Activated CD8-positive, alpha-beta memory T cell treated with anti-CD3 and anti-CD28 coated beads for 1 hour (primary cell): Measurements from ENCODE around the gene CLCN7.
"Not testable (repeated sequence)": the region's sequence is repeated elsewhere in the genome, so short reads cannot be mapped to it uniquely, and the experiment has no call there.

Source experiments
- DNase-seq, 2 donors: peaks; one replicate each; pipeline ENCODE4 v3.0.0-alpha.2; 2020; ENCODE audit warnings: low read depth in 1 of 2; ENCODE audit errors: extremely low read depth in 1 of 2

Gene CLCN7

DNA sequence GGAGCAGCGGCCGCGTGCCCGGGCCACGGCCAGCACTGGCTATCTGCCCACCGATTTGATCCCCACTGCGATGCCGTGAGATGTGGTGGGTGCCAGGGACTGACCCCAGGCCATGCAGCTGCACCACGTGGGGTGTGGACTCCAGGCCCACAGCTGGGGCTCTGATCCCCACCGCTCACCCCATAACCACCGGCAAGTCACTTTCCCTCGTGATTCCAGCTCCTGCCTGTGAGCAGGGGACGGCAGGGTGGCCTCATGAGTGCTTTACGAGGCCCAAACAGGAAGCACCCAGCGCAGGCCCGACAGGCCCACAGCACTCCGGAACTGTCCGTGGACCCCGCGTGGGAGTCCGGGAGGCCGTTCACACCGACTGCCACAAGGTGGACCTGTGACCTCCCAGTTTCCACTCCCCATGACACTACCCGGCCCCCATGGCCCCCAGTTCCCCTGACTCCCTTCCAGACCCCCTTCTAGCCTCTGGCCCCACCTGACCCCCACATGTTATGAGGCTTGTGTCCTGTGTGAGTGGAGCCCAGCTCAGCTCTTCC is 13.3 kb upstream of the CLCN7 start:
- DNase-seq = no peak

DNA sequence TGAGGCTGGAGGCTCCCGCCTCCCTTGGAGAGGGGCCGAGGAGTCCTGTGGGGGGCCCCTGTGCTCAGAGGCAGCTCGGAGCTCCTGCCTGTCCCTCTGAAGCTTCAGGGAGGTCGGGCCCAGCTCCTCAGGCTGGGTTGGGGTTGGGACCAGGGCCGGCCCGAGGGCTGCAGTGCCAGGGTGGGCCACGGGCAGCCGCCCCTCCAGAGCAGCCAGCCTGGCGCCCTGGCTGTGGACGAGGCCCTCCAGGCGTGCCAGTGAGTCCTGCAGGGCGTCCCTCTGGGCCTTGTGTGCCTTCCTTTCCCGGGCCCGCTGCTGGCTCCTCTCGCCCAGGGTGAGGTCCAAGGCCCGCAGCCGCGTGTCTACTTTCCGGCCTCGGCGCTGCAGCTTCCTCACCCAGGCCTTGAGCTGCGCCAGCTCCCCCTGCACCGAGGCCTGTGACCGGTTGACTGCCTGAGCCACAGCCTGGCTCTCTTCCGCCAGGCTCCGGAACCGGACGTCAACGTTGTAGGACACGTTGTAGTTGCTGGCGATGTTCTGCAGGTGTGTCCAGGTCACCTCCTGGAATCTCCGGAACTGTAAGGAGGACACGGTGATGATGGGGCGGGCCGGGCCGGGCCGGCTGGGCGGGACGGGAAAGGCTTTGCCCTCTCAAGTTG is 12.7 kb upstream of the CLCN7 start:
- no peak for DNase-seq

DNA sequence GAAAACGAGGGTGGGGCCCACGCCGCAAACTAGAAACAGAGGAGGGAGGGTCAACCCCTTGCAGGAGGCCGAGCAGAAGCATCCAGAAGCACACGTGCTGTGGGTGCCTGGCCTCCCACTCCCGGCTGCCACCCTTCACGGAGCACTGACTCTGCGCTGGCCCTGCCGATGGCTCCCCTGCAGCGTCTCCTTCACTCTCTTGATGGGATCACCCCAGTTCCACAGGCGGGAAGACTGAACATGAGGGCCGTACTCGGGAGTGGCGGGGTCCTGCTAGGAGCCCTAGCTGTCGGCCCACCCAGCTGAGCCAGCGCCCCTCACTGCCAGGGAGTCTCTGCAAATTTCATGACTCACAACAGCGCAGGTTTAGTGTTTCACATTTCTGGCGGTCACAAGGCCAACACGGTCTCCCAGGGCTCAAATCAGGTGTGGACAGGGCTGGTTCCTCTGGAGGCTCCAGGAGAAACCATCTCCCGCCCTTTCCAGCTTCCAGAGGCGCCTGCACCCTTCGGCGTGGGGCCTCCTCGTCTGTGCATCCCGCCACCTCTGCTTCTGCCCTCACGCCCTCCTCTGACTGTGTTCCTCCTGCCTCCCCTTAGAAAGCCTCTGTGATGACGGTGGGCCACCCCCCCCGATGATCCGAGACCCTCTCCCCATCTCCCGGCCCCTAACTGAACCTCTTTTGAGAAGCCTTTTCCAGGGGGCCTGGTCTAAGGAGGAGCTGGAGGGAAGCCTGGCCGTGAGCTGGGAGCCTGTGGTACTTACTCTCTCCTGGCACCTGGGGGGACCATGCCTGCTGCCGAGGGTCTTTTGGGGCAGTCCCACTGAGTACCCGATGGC is 11.9 kb upstream of the CLCN7 start:
- no peak for DNase-seq

DNA sequence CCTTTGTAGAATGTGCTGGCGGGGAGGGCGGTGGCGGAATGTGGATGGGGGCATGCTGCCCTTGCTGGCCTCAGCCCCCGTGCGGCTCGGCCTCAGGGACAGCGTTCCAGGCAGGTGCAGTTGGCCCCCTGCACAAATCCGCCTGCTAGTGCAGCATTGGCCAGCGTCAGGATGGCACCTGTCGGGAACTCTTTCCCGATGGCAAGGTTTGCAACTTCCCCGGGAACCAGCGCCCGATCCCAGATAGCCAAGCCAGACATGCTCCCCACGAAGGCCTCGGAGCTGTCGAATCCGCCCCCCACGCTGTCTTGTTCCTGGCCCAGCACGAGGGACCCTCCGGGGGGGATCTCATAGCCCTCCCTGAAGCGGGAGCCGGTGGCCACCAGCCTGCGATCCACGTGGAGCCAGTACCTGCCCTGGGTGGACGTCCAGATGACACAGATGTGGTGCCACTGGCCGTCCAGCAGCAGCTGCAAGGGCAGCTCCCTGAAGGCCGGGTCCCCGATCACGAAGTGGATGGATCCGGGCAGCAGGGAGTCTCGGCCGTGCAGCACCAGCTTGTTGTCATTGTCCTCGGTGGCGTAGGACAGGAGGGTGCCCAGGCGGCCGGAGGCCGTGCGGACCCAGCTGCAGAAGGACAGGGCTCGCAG is 11.1 kb upstream of the CLCN7 start:
- no peak for DNase-seq

DNA sequence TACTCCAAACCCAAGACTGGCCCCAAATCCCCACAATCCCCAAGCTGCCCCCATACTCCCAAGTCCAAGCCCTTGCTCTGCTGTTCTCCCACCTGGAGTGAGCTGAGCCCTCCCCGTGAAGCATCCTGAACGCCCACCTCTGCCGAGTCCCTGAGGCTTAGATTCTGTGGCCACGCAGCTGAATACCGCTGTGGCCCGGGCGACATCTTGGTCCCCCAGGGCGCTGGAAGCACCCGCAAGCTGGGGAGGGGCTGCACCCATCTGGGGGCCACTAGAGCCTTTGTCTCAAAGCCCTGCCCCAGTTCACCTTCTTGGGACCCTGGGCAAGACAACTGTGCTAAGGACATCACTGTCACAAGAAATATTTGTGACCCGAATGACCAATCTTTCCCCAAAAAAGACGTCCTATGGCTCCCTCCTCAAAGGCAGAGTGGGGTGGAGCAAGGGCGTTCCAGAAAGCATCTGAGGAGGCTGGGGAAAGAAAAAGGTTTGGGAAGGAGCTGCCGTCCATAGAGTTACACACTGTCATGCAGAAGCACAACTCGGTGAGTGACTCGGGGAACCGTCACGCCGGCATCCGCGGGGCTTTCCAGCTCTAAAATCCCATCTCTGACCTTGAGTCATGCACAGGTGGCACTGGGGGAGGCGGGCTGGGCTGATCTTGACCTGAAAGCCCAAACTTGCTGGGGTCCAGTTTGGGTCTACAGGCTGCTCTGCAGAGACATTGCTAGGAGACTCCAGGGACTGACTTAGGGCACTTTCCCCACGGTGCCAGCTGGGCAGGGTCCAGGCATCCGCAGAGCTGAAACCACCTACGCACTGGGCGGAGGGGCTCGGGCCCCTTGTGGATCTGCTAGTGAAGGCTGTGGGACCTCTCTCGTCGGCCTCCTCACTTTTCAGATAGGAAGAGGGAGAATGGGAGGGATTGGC is 7.3 kb upstream of the CLCN7 start:
- no peak for DNase-seq

DNA sequence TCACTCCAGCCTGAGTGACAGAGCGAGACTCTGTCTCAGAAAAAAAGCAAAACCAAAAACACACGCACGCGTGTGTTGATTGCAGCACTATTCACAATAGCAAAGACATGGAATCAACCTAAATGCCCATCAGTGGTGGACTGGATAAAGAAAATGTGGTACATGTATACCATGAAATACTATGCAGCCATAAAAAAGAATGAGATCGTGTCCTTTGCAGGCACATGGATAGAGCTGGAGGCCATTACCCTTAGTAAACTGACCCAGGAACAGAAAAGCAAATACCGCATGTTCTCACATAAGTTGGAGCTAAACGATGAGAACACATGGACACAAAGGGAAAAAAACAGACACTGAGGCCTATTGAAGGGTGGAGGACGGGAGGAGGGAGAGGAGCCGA is 4.1 kb upstream of the CLCN7 start:
- not testable (repeated sequence) for DNase-seq

DNA sequence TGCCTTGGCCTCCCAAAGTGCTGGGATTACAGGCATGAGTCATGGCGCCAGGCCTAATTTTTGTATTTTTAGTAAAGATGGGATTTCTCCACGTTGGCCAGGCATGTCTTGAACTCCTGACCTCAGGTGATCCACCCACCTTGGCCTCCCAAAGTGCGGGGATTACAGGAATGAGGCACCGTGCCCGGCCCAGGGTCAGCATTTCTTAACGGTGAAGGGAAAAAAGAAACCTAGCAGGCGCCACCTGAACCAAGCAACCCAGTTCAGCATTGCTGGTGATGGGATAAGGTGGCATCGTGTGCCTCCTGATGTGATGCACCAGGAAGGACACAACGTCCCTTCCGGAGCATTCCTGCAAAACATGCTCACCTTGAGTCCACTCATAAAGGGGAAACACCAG is 2.2 kb upstream of the CLCN7 start:
- no peak for DNase-seq

DNA sequence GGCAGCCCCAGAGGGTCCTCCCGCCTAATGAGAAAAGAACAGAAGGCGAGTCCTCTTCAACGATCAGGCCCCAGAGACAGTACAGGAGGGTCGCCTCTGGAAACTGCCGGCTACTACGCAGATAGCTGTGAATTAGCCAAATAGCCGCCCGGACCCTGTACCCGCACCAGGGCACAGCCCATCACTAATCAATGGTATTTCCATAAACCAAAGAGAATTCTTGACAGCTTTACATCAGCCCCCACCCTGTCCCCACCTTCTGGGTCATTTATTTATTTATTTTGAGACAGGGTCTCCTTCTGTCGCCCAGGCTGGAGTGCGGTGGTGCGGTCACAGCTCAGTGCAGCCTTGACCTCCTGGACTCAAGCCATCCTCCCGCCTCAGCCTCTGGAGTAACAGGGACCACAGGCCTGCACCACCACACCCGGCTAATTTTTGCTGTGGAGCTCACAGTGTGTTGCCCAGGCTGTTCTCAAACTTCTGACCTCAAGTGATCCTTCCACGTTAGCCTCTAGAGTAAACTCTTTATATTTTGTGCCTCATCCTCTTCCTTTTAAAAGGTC is 805 bp upstream of the CLCN7 start:
- DNase-seq = no peak

DNA sequence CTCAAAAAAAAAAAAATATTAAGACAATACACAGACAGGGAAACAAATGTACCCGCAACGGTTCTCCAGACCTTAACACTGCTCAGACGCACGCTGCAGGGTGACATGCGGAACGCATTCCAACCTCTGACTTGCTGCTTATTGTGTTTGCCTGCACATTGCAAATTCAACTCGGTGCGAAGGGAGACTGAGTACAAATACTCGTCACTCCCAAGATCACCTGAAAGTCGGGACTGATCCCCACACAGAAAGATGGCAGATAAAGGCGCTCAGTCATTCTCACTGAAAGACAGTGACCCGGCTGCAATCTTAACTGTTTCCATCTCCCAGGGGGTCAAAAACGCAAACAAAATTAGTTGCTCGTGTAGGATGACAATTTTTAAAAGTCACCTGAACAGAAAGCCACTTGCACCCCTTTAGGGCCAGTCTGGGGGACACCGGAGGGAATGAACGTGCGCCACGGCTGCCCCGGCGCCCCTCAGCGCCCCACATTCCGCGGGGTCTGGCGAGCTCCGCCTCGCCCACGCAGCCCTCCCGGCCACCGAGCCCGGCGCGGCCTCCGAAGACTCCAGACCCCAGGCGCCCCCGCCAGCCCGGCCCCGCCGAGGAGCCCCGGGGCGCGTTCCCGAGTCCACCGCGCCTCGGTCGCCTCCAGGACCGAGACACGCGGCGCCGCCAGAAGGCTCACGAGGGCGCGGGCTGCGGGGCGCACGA is 589 bp downstream of the CLCN7 start:
- no peak for DNase-seq

DNA sequence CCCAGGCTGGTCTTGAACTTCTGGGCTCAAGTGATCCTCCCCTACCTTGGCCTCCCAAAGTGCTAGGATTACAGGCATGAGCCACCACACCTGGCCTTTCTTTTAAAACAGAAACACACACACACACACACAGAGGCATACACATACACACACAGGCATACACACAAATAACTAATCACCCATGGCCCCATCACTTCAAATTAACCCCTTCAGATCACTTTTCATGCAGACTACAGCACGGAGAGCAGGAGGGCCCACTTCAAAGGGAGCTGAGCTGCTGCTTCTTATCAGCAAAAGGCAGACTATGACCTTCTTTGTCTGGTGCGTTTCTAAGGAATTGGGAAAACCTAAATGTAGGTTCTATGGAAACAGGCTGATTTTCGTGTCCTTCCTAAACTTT is 1.9 kb downstream of the CLCN7 start:
- no peak for DNase-seq

DNA sequence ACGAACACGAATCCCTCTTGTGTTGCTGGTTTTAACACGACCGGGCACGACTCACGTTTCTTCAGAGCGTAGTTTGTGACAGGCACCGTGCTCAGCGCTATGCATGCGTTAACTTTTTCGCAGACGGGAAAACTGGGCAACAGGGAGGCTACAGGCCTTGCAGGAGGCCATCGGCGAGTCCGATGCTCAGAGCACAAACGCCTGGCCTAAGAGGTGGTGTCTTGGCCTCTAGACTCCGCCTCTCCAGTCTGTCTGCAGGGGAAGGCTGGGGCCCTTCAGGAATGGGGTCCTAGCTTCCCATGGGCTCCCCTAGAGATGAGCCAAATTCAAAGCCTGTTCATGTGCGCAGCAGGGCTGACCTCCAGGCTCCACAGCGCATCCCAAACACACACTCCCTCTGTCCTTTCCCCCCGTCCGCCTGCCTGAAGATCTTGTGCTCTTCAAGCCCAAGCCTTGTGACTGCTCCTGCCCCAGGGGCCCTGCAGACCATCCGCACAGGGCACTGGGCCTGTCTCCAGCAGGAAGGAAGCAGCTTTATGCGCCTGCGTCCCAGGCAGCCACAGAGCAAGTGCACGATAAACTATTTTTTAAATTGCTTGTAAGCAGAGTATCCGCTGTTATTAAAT is 3.1 kb downstream of the CLCN7 start:
- DNase-seq = no peak

DNA sequence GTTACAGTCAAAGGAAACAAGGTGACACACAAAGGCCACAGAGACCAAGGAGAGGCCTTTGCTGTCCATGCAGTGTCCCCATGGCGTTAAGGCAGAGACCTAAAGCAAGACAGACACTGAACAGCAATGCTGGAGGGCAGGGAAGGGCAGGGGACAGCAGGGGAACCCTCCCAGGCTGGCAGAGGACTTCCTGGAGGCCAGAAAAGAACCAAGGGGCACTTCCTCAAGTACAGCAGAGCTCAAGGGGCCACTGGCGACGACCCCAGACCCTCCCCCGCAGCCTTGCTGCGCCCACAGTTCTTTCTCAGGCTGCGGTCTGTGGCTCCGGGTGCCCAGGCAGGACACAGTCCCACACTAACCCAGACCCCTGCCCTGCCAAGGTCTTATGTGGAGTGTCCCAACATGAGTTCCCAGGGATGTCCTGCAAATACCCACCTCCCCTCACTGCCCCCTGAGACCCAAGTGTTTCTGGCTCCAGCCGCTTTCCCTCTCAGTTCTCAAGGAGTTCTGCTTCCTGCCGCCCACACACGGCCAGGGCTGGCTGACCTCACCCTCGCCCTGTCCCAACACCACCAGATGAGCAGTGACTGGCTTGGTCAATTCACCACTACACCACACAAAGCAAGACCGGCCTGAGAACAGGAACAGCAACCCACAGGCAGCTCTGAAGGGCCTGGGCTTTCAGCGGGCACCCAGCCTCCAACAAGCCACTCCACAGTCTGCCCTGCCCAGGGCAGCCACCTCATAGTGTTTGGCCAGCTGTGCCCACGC is 4.2 kb downstream of the CLCN7 start:
- no peak for DNase-seq

DNA sequence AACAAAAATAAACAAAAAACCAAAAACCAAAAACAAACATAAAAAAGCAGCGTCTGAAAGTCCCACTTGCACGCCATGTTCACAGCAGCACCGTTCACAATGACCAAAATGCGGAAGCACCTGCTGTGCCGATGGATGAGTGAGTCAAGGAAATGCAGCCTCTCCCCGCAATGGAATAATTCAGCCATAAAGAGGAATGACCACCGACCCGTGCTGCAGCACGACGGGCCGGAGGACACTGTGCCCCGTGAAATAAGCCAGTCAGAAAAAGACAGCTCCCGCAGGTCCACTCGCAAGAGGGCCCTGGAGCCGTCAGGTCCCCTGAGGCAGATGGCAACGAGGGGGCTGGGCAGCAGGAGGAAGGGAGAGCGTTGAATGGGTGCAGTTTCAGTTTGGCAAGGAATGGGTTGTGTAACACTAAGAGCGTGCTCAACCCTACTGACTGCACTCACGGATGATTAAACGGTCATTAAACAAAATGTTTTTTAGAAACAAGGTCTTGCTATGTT is 5.1 kb downstream of the CLCN7 start:
- no peak for DNase-seq

DNA sequence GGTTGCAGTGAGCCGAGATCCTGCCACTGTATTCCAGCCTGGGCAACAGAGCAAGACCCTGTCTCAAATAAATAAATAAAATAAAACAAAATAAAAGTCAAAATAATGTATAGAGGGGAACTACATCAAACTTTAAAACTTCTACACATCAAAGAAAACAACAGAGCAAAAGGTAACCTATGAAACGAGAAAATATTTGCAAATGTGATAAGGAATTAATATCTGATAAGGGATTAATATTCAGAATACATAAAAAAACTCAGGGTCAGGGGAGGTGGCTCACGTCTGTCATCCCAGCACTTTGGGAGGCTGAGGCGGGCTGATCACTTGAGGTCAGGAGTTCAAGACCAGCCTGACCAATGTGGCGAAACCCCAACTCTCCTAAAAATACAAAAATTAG is 5.7 kb downstream of the CLCN7 start:
- DNase-seq = not testable (repeated sequence)

DNA sequence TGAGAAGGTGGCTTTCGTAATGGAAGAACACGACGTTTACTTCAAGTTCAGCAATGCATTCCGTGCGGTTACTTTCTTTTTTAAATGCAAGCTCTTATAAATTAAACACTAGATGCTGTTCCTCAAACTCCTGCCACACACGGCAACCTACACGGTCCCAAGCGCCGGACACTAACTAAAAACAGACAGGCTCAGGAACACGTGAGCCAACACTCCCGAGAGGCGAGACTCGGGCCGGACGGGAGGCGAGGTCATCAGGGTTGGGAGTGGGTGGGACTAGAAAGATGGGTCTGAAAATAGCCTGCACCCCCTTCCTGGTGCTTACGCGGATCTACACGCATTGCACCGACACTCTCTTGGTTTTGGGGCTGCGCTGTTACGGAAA is 6.4 kb downstream of the CLCN7 start:
- DNase-seq = no peak

DNA sequence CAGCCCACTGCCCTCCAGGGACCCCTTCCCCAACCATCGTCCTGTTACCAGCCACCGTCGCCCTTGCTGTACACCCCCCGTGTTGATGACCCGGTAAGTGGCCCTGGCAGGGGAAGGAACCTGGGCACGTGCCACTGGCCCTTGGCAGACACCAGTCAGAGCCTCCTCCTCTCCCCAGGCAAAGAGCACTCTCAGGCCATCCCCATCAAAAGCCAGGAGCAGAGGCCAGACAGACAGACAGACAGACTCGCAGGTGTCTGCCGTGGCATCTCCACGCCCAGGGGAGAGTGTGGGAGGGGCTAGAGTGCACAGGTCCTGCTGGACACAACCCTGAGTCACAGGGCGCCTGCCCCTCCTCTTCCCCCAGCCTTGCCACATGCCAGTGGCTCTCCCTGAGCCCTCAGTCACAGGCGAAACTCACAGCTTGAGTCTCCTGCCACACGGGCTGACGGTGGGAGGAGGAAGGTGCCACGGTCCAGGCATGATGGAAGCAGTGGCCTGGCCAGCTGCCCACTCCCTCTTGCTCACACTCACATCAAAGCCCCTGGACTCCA is 7.8 kb downstream of the CLCN7 start:
- DNase-seq = no peak

DNA sequence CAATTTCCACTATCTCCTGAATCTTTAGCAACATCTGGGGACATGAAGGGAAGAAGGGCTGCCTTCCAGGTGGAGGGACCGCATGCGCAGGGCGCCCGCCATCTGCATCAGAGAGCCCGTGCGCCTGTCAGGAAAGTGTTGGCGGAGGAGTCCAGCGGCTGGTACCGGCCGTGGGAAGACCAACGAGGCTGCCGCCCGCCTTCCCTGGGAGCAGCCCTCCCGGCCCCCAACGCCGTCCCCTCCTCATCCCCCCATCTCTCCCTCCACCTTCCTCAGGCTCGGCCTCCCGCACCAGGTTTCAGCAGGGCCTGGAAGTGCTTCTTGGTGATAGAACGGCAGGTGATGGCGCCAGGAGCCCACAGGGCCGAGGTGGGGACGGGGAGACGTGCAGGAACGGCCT is 8.8 kb downstream of the CLCN7 start:
- no peak for DNase-seq

DNA sequence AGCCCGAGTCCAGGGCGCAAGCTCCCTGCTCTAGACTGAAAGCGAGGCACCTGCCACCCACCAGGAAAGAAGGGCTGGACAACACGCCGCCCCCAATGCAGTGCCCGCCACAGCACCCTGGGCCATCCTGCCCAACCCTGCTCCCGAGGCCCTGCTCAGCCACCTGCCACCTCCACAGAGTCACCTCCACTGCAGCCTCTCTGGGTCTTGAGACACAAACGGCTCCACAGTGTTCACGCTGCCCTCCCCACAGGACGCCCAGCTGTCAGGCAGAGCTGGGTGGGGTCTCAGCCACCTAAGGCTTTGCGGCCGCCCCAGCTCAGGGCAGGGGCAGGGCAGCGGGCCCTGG is 9.3 kb downstream of the CLCN7 start:
- DNase-seq = no peak
